Right renal pelvis (tissue), 4 donors: ENCODE measurements around the gene LDHD. TPM values are rescaled to one million over a fixed set of nuclear protein-coding genes. Genes with fewer than 3 reads are reported as not detected.
"Not testable (repeated sequence)": the region's sequence is repeated elsewhere in the genome, so short reads cannot be mapped to it uniquely, and the experiment has no call there.

ENCODE experiments used
- DNase-seq, 4 donors: peaks; one replicate each; pipeline ENCODE4 v3.0.0-alpha.2; 2013; ENCODE audit warnings: low read depth in 4 of 4, low spot score in 3 of 4, missing footprints in 1 of 4
- polyA plus RNA-seq, 4 donors: library from polyadenylated mRNA; unstranded; fragments of 120-200 nt; gene quantifications; one replicate each; pipeline ENCODE4 v1.2.1, GENCODE V29; 2013; ENCODE audit not compliant: insufficient read length in 4 of 4

Gene LDHD
- 1 to 10 TPM; 5.7 to 8.5 (median 6.2) TPM for polyA plus RNA-seq

- no peak for DNase-seq
These were observed at the start of gene LDHD for GRCh38 chr16:75116081-75116910. TSS of gene LDHD (minus strand) at chr16:75116780. CDS start at chr16:75116720, 60 bp downstream.

GRCh38 chr16:75160386-75160785 is 43.8 kb upstream of the LDHD start:
- no peak for DNase-seq

GRCh38 chr16:75152635-75153034 is 36.1 kb upstream of the LDHD start:
- DNase-seq: no peak

- DNase-seq: no peak
These were observed 35.2 kb upstream of the LDHD start for GRCh38 chr16:75151798-75152197.

GRCh38 chr16:75148311-75149195 is 32.0 kb upstream of the LDHD start, which contains the start of gene ZFP1:
TSS of gene ZFP1 (plus strand) at chr16:75148524. CDS start at chr16:75152952, 4,428 bp downstream.
- DNase-seq: peak; percentile 84 to 91 (median 86)

- DNase-seq: no peak
These were observed 31.4 kb upstream of the LDHD start for GRCh38 chr16:75147968-75148310.

GRCh38 chr16:75143941-75144340 is 27.4 kb upstream of the LDHD start:
- no peak for DNase-seq

GRCh38 chr16:75139498-75139897 is 22.9 kb upstream of the LDHD start:
- no peak for DNase-seq

- DNase-seq: no peak
These were observed 22.1 kb upstream of the LDHD start for GRCh38 chr16:75138636-75139035.

GRCh38 chr16:75138233-75138632 is 21.7 kb upstream of the LDHD start:
- DNase-seq: no peak

- no peak for DNase-seq
These were observed 14.5 kb upstream of the LDHD start for GRCh38 chr16:75131081-75131480.

GRCh38 chr16:75130150-75130771 is 13.7 kb upstream of the LDHD start:
- DNase-seq: no peak

GRCh38 chr16:75129421-75130149 is 13.0 kb upstream of the LDHD start:
- not testable (repeated sequence) for DNase-seq

- DNase-seq: no peak
These were observed 11.3 kb upstream of the LDHD start for GRCh38 chr16:75127713-75128415.

- no peak for DNase-seq
These were observed 6.0 kb upstream of the LDHD start for GRCh38 chr16:75122609-75123008.

- DNase-seq: no peak
These were observed 5.5 kb upstream of the LDHD start for GRCh38 chr16:75121949-75122568.

- DNase-seq: no peak
These were observed 3.7 kb upstream of the LDHD start for GRCh38 chr16:75120253-75120652.

- no peak for DNase-seq
These were observed 2.5 kb upstream of the LDHD start for GRCh38 chr16:75118943-75119539.

GRCh38 chr16:75116911-75117245 is 298 bp upstream of the LDHD start:
- no peak for DNase-seq
